B cell (primary cell): ENCODE measurements around the gene CALHM4. TPM values are rescaled to one million over a fixed set of nuclear protein-coding genes. Genes with fewer than 3 reads are reported as not detected.

Source experiments
- ATAC-seq: fragments of 200-7000 bp; cut with Tn5 transposase; one replicate; pipeline ENCODE4 v1.10.0; 2021; ENCODE audit warnings: low read depth, mild to moderate bottlenecking, moderate number of reproducible peaks, moderate library complexity
- CTCF ChIA-PET: fragments of 350-600 bp; sonication (Branson Sonifier 250); formaldehyde crosslinking; loops from one replicate; lab custom pipeline; 2021; ENCODE audit warnings: antibody characterized with exemption, inconsistent platforms; lab: Charles Lee
- POLR2A ChIA-PET: fragments of 350-600 bp; sonication (Branson Sonifier 250); formaldehyde crosslinking; loops from one replicate; lab custom pipeline; 2021; ENCODE audit warnings: antibody characterized with exemption; lab: Charles Lee
- DNase-seq: peaks from one replicate; pipeline ENCODE4 v3.0.0; 2013
- H2AFZ ChIP-seq: 2 replicates; pipeline ENCODE4 v1.6.1; 2012; ENCODE audit warnings: mild to moderate bottlenecking, low read depth, low read length; ENCODE audit not compliant: insufficient read depth, poor library complexity, severe bottlenecking
- H3K27ac ChIP-seq, 2 donors: 1 replicate in 1 of 2; 2 replicates in 1 of 2; pipeline ENCODE4 v1.5.1; 2012 to 2013; ENCODE audit warnings: low read length in 2 of 2, mild to moderate bottlenecking in 2 of 2, moderate library complexity in 1 of 2
- H3K27me3 ChIP-seq, 4 experiments: fragments of 200-600 bp in 1 of 4; sonication (generic) in 1 of 4; replicated peaks in 1 of 4; 1 replicate in 2 of 4; 2 replicates in 2 of 4; pipeline versions ENCODE4 v1.6.1 to v1.7.0; 2013 to 2016; ENCODE audit warnings: low read length in 3 of 4, mild to moderate bottlenecking in 2 of 4, mixed read lengths in 1 of 4, moderate library complexity in 1 of 4; ENCODE audit not compliant: insufficient read depth in 4 of 4, control insufficient read depth in 3 of 4; ENCODE audit errors: control extremely low read depth in 1 of 4
- H3K36me3 ChIP-seq, 2 experiments: replicated peaks in 1 of 2; 1 replicate in 1 of 2; 2 replicates in 1 of 2; pipeline versions ENCODE4 v1.6.1 to v1.7.1; 2013; ENCODE audit warnings: low read length in 1 of 2; ENCODE audit not compliant: insufficient read depth in 2 of 2, control insufficient read depth in 1 of 2; ENCODE audit errors: control extremely low read depth in 1 of 2, extremely low read depth in 1 of 2
- H3K4me1 ChIP-seq, 2 donors: fragments of 200-600 bp in 1 of 2; sonication (generic) in 1 of 2; 1 replicate in 1 of 2; 2 replicates in 1 of 2; pipeline versions ENCODE4 v1.5.1 to v1.6.1; 2013 to 2017; ENCODE audit warnings: low read length in 2 of 2; ENCODE audit not compliant: control insufficient read depth in 2 of 2, insufficient read depth in 2 of 2
- H3K4me2 ChIP-seq: replicated peaks from 2 replicates; pipeline ENCODE3; 2012; ENCODE audit warnings: mild to moderate bottlenecking, low read depth, low read length; ENCODE audit not compliant: poor library complexity, severe bottlenecking
- H3K4me3 ChIP-seq, 5 experiments: fragments of 200-600 bp in 1 of 5; sonication (generic) in 1 of 5; 1 replicate in 3 of 5; 2 replicates in 2 of 5; pipeline versions ENCODE4 v1.5.1 to v1.7.0; 2011 to 2016; ENCODE audit warnings: low read length in 4 of 5, mild to moderate bottlenecking in 4 of 5, low read depth in 2 of 5, control low read depth in 1 of 5, moderate library complexity in 1 of 5; ENCODE audit not compliant: insufficient read depth in 1 of 5; ENCODE audit errors: control extremely low read depth in 1 of 5, extremely low read depth in 1 of 5
- H3K79me2 ChIP-seq: fragments of 200-600 bp; sonication (generic); one replicate; pipeline ENCODE4 v1.6.0; 2016; ENCODE audit warnings: low read length; ENCODE audit not compliant: control insufficient read depth, insufficient read depth
- H3K9ac ChIP-seq: fragments of 200-600 bp; sonication (generic); 2 replicates; pipeline ENCODE4 v1.6.1; 2017; ENCODE audit warnings: mild to moderate bottlenecking, low read length, moderate library complexity
- H3K9me3 ChIP-seq, 3 donors: one replicate each; pipeline versions ENCODE4 v1.6.1 to v1.7.1; 2013; ENCODE audit warnings: low read length in 2 of 3; ENCODE audit not compliant: control insufficient read depth in 2 of 3, insufficient read depth in 1 of 3; ENCODE audit errors: control extremely low read depth in 1 of 3
- H4K20me1 ChIP-seq: 2 replicates; pipeline ENCODE4 v1.6.0; 2012; ENCODE audit warnings: mild to moderate bottlenecking, low read length; ENCODE audit not compliant: insufficient read depth, control insufficient read depth, poor library complexity, severe bottlenecking
- H3K27ac Mint-ChIP-seq: one replicate; pipeline ENCODE4 v1.8.0; 2021; ENCODE audit warnings: mixed read lengths
- H3K27me3 Mint-ChIP-seq: one replicate; pipeline ENCODE4 v1.8.0; 2021; ENCODE audit warnings: mixed read lengths
- H3K4me1 Mint-ChIP-seq: one replicate; pipeline ENCODE4 v1.8.0; 2021; ENCODE audit warnings: mixed read lengths
- H3K4me3 Mint-ChIP-seq: one replicate; pipeline ENCODE4 v1.8.0; 2021; ENCODE audit warnings: mixed read lengths
- H3K9me3 Mint-ChIP-seq: one replicate; pipeline ENCODE4 v1.8.0; 2022; ENCODE audit warnings: mixed read lengths; ENCODE audit not compliant: insufficient read depth
- EZH2 ChIP-seq: IDR thresholded peaks from 2 replicates; pipeline ENCODE4 v1.6.1; 2012; ENCODE audit warnings: borderline replicate concordance, low read depth, mild to moderate bottlenecking, moderate library complexity, low read length; ENCODE audit not compliant: insufficient read depth, poor library complexity, severe bottlenecking
- WGBS: methylation state at CpG from one replicate; pipeline ENCODE4 v1.1.5; 2013; ENCODE audit warnings: missing lambda C conversion rate; ENCODE audit not compliant: insufficient coverage; 5-methylcytosine and 5-hydroxymethylcytosine counted together
- intact Hi-C: fragments of 100-400 bp; cut with micrococcal nuclease; formaldehyde crosslinking; loops from one replicate; pipeline ENCODE4 v1.10.0; 2022
- polyA plus RNA-seq: library from polyadenylated mRNA; depleted of rRNA; stranded (reverse); fragments of >200 nt; gene quantifications from 2 replicates; pipeline ENCODE4 v1.2.3, GENCODE V29; 2012
- total RNA-seq, 2 donors: library from RNA; stranded (reverse); fragments of 120-200 nt in 1 of 2; gene quantifications; 1 replicate in 1 of 2; 2 replicates in 1 of 2; pipeline versions ENCODE4 v1.2.3 to v1.2.4, GENCODE V29; 2013 to 2022
- TF ChIP-seq, protein P1 (sequence below): fragments of 200-600 bp; IDR thresholded peaks from one replicate; pipeline ENCODE4 v1.8.0; 2022; ENCODE audit warnings: antibody characterized with exemption, mild to moderate bottlenecking

CALHM4 gene
- total and polyA plus RNA-seq, 2 donors (not counting 1 experiment from before 2014, with no cell fraction given): not detected

- H3K27ac Mint-ChIP-seq: no peak overlapping the region
- POLR2A ChIA-PET: no interaction called here
- ATAC-seq: peak; percentile 98
- DNase-seq: peak; percentile 82
- H3K4me3 ChIP-seq: no peak overlapping the region
- WGBS: 80% methylated on average over 1 of the region's 12 CpGs
- no peak overlapping the region for H3K4me3 Mint-ChIP-seq
- H3K79me2 ChIP-seq: no peaks in the 10 kb centered on the region
- no peak overlapping the region for H3K27ac ChIP-seq
- H3K4me1 ChIP-seq: peaks cover 0 to 5% of the 10 kb centered on the region in 2 donors
- H3K36me3 ChIP-seq: no peaks in the 10 kb centered on the region
- H3K27me3 ChIP-seq: no peaks in the 10 kb centered on the region
- TF ChIP-seq, protein P1, sequence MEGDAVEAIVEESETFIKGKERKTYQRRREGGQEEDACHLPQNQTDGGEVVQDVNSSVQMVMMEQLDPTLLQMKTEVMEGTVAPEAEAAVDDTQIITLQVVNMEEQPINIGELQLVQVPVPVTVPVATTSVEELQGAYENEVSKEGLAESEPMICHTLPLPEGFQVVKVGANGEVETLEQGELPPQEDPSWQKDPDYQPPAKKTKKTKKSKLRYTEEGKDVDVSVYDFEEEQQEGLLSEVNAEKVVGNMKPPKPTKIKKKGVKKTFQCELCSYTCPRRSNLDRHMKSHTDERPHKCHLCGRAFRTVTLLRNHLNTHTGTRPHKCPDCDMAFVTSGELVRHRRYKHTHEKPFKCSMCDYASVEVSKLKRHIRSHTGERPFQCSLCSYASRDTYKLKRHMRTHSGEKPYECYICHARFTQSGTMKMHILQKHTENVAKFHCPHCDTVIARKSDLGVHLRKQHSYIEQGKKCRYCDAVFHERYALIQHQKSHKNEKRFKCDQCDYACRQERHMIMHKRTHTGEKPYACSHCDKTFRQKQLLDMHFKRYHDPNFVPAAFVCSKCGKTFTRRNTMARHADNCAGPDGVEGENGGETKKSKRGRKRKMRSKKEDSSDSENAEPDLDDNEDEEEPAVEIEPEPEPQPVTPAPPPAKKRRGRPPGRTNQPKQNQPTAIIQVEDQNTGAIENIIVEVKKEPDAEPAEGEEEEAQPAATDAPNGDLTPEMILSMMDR: peak; percentile 90
- TF ChIP-seq EZH2: no peak
- peaks cover 11% of the 10 kb centered on the region for H3K4me1 Mint-ChIP-seq
- H3K27me3 Mint-ChIP-seq: peaks cover 3% of the 10 kb centered on the region
- no peaks in the 10 kb centered on the region for H4K20me1 ChIP-seq
- H3K9me3 ChIP-seq: no peaks in the 10 kb centered on the region
- intact Hi-C loops: loop anchor here (1.0 to 10.0 kb wide), 6 partner anchors 29 to 313 kb away; partner anchors contain the start of genes CALHM6 and DSE
- CTCF ChIA-PET: interaction anchor here (0.7 to 4.5 kb wide), 21 partner anchors 9 to 314 kb away, joined by 3 to 151 read pairs (median 5); partner anchors contain the start of gene TSPYL1
- H3K9ac ChIP-seq: no peak overlapping the region
- H2AFZ ChIP-seq: no peak overlapping the region
- no peak overlapping the region for H3K4me2 ChIP-seq
- H3K9me3 Mint-ChIP-seq: no peaks in the 10 kb centered on the region
Observed at GRCh38 chr6:116531675-116532570, 21.6 kb upstream of the CALHM4 start.
